ENCODE results near the gene TTLL7. TPM values are rescaled to one million over a fixed set of nuclear protein-coding genes. Genes with fewer than 3 reads are reported as not detected.

Gene TTLL7
- total and polyA plus RNA-seq, 9 of the 15 experiments (the other 6 are each of a cell fraction or from before 2014, with no cell fraction given), result 0.63 to 2.6 (median 1.7) TPM

GRCh38 chr1:83828456-83828855, 170.5 kb downstream of the TTLL7 start:
- BruUV-seq (replicated peaks), result no TSS peak
- no peak for DNase-seq (ENCODE audit: extremely low read depth in 1 of 4, low spot score in 3 of 4)
- no peaks in the 10 kb centered on the region for H3K9me3 ChIP-seq (replicated peaks; ENCODE audit: control insufficient read depth, insufficient read depth, low read depth, low read length)
- ATAC-seq, result no peak
- TF ChIP-seq CXXC5 (CRISPR knock-in tag; IDR thresholded peaks at IDR 0.05), result no peak
- no peak for TF ChIP-seq HDAC6 (IDR thresholded peaks at IDR 0.05; ENCODE audit: low read depth, low read length)
- no peak for TF ChIP-seq XRCC3 (IDR thresholded peaks at IDR 0.05)
- TF ChIP-seq ETS2 (tag; IDR thresholded peaks at IDR 0.05; ENCODE audit: borderline replicate concordance, poor library complexity, severe bottlenecking), result no peak
- TF ChIP-seq FOSL1 (tag; conservative IDR thresholded peaks at IDR 0.05), result peak; percentile 12; the same call in 1 of the 2 replicates
- no peak for TF ChIP-seq ZNF174 (CRISPR knock-in tag; IDR thresholded peaks at IDR 0.05)
- TF ChIP-seq PTTG1 (tag; IDR thresholded peaks at IDR 0.05; ENCODE audit: low read depth), result no peak
- no peak overlapping the region for H3K4me3 ChIP-seq
- no peaks in the 10 kb centered on the region for H3K27me3 ChIP-seq (ENCODE audit: control insufficient read depth in 2 of 2, insufficient read depth in 2 of 2, low read length in 2 of 2)
- no peak overlapping the region for H3K27ac ChIP-seq (ENCODE audit: extremely low read depth, low read depth, low read length)
- H3K36me3 ChIP-seq (ENCODE audit: control insufficient read depth, insufficient read depth, low read length), result no peaks in the 10 kb centered on the region
- no peaks in the 10 kb centered on the region for H3K79me2 ChIP-seq (ENCODE audit: control insufficient read depth, insufficient read depth, low read length)
- POLR2A ChIA-PET, result no interaction called here
- no peak overlapping the region for H3K4me2 ChIP-seq (ENCODE audit: insufficient read depth, low read length)
- WGBS (ENCODE audit: insufficient coverage, low coverage, missing lambda C conversion rate), result 0% methylated on average over 1 of the region's 1 CpG
- in situ Hi-C loops (cut with MboI) (no loop called here), intact Hi-C loops (cut with micrococcal nuclease) (no loop called here)
- no peaks in the 10 kb centered on the region for H3K9me1 ChIP-seq (ENCODE audit: control insufficient read depth, insufficient read depth, low read length)
- FAIRE-seq, result no peak
- no peak overlapping the region for H2AFZ ChIP-seq (ENCODE audit: low read depth, low read length)
- H3K9ac ChIP-seq (ENCODE audit: insufficient read depth in 1 of 2, low read depth in 2 of 2, low read length in 2 of 2), result no peak overlapping the region
- H3K4me1 ChIP-seq (replicated peaks in 1 of 2; ENCODE audit: control insufficient read depth in 2 of 2, insufficient read depth in 2 of 2, low read length in 2 of 2), result no peaks in the 10 kb centered on the region
- CTCF ChIA-PET (ENCODE audit: low intra/inter-chr PET ratio), result no interaction called here
- no peaks in the 10 kb centered on the region for H4K20me1 ChIP-seq (replicated peaks; ENCODE audit: control insufficient read depth, insufficient read depth, low read length)

- in situ Hi-C loops (cut with MboI), result no loop called here
- TF ChIP-seq PYGO2 (tag; IDR thresholded peaks at IDR 0.05) (no peak), BCOR (IDR thresholded peaks at IDR 0.05) (no peak), NCOA2 (IDR thresholded peaks at IDR 0.05; ENCODE audit: partially characterized antibody in 2 of 2) (no peak), ETV6 (IDR thresholded peaks at IDR 0.05; ENCODE audit: borderline replicate concordance in 1 of 2, low read depth in 2 of 2, low read length in 1 of 2) (no peak), ETV6 (CRISPR knock-in tag; IDR thresholded peaks at IDR 0.05; ENCODE audit: borderline replicate concordance) (no peak), HSF4 (CRISPR knock-in tag; IDR thresholded peaks at IDR 0.05; ENCODE audit: borderline replicate concordance) (no peak), GATAD2A (IDR thresholded peaks at IDR 0.05) (no peak), NCOA4 (IDR thresholded peaks at IDR 0.05; ENCODE audit: partially characterized antibody) (no peak), ESRRB (CRISPR knock-in tag; IDR thresholded peaks at IDR 0.05; ENCODE audit: borderline replicate concordance) (no peak), BRCA1 (IDR thresholded peaks at IDR 0.05) (no peak), BRCA1 (CRISPR knock-in tag; IDR thresholded peaks at IDR 0.05) (no peak), MYBL2 (IDR thresholded peaks at IDR 0.05; ENCODE audit: low read depth) (no peak), MYBL2 (CRISPR knock-in tag; IDR thresholded peaks at IDR 0.05; ENCODE audit: borderline replicate concordance) (no peak), HLTF (IDR thresholded peaks at IDR 0.05) (no peak), BMI1 (IDR thresholded peaks at IDR 0.05; ENCODE audit: low read length) (no peak)
Measured at GRCh38 chr1:83827741-83828140, 171.2 kb downstream of the TTLL7 start.

More at GRCh38 chr1:83827741-83828140, 171.2 kb downstream of the TTLL7 start:
- FAIRE-seq (no peak), DNase-seq (ENCODE audit: extremely low read depth in 1 of 4, low spot score in 3 of 4) (no peak), ATAC-seq (no peak)
- Histone ChIP-seq H3K4me3 (no peak overlapping the region), H3K4me1 (replicated peaks in 1 of 2; ENCODE audit: control insufficient read depth in 2 of 2, insufficient read depth in 2 of 2, low read length in 2 of 2) (no peaks in the 10 kb centered on the region), H3K9ac (ENCODE audit: insufficient read depth in 1 of 2, low read depth in 2 of 2, low read length in 2 of 2) (no peak overlapping the region), H3K27ac (ENCODE audit: extremely low read depth, low read depth, low read length) (no peak overlapping the region), H4K20me1 (replicated peaks; ENCODE audit: control insufficient read depth, insufficient read depth, low read length) (no peaks in the 10 kb centered on the region), H3K79me2 (ENCODE audit: control insufficient read depth, insufficient read depth, low read length) (no peaks in the 10 kb centered on the region), H3K36me3 (ENCODE audit: control insufficient read depth, insufficient read depth, low read length) (no peaks in the 10 kb centered on the region), H2AFZ (ENCODE audit: low read depth, low read length) (no peak overlapping the region), H3K4me2 (ENCODE audit: insufficient read depth, low read length) (no peak overlapping the region), H3K9me1 (ENCODE audit: control insufficient read depth, insufficient read depth, low read length) (no peaks in the 10 kb centered on the region), H3K9me3 (replicated peaks; ENCODE audit: control insufficient read depth, insufficient read depth, low read depth, low read length) (no peaks in the 10 kb centered on the region), H3K27me3 (ENCODE audit: control insufficient read depth in 2 of 2, insufficient read depth in 2 of 2, low read length in 2 of 2) (no peaks in the 10 kb centered on the region)
- CTCF ChIA-PET (ENCODE audit: low intra/inter-chr PET ratio), result no interaction called here
- POLR2A ChIA-PET, result no interaction called here
- 0% methylated on average over 2 of the region's 2 CpGs for WGBS (ENCODE audit: insufficient coverage, low coverage, missing lambda C conversion rate)
- no TSS peak for BruUV-seq (replicated peaks)
- intact Hi-C loops (cut with micrococcal nuclease), result no loop called here
